GM21528 (cell line): ENCODE data around the gene PFKL.
"Not testable (repeated sequence)": the region's sequence is repeated elsewhere in the genome, so short reads cannot be mapped to it uniquely, and the experiment has no call there.

Experiments used
- ATAC-seq: cut with Tn5 transposase; IDR thresholded peaks from one replicate; pipeline ENCODE4 v1.9.1; 2021; ENCODE audit warnings: mild to moderate bottlenecking, moderate library complexity; ENCODE audit not compliant: unreplicated experiment, low FRiP score

Gene PFKL

GRCh38 chr21:44293551-44294231 lies 6.2 kb upstream of the PFKL start:
- ATAC-seq, result no peak

- ATAC-seq, result no peak
Measured at GRCh38 chr21:44294391-44295162, 5.3 kb upstream of the PFKL start.

- ATAC-seq, result no peak
Measured at GRCh38 chr21:44295163-44295573, 4.7 kb upstream of the PFKL start.

- ATAC-seq, result no peak
Measured at GRCh38 chr21:44295646-44296045, 4.2 kb upstream of the PFKL start.

GRCh38 chr21:44296103-44296519 lies 3.7 kb upstream of the PFKL start:
- ATAC-seq, result no peak

GRCh38 chr21:44296916-44297315 lies 2.9 kb upstream of the PFKL start:
- ATAC-seq, result no peak

GRCh38 chr21:44297525-44298290 lies 2.1 kb upstream of the PFKL start:
- no peak for ATAC-seq

GRCh38 chr21:44298301-44298700 lies 1.6 kb upstream of the PFKL start:
- no peak for ATAC-seq

GRCh38 chr21:44299085-44299457 lies 782 bp upstream of the PFKL start:
- ATAC-seq, result no peak

- peak; percentile 38 for ATAC-seq
Measured at GRCh38 chr21:44300262-44300959, 558 bp downstream of the PFKL start.

GRCh38 chr21:44301141-44301540 lies 1.3 kb downstream of the PFKL start:
- no peak for ATAC-seq

- no peak for ATAC-seq
Measured at GRCh38 chr21:44301961-44302406, 2.1 kb downstream of the PFKL start.

- not testable (repeated sequence) for ATAC-seq
Measured at GRCh38 chr21:44302573-44303401, 2.9 kb downstream of the PFKL start.

GRCh38 chr21:44303490-44303981 lies 3.7 kb downstream of the PFKL start:
- no peak for ATAC-seq

GRCh38 chr21:44304011-44304616 lies 4.3 kb downstream of the PFKL start:
- no peak for ATAC-seq

- ATAC-seq, result no peak
Measured at GRCh38 chr21:44304877-44305293, 5.0 kb downstream of the PFKL start.

- ATAC-seq, result no peak
Measured at GRCh38 chr21:44305691-44306090, 5.8 kb downstream of the PFKL start.

- no peak for ATAC-seq
Measured at GRCh38 chr21:44306936-44307704, 7.3 kb downstream of the PFKL start.
